ENCODE measurements around the gene SLF2.

Gene SLF2

DNA sequence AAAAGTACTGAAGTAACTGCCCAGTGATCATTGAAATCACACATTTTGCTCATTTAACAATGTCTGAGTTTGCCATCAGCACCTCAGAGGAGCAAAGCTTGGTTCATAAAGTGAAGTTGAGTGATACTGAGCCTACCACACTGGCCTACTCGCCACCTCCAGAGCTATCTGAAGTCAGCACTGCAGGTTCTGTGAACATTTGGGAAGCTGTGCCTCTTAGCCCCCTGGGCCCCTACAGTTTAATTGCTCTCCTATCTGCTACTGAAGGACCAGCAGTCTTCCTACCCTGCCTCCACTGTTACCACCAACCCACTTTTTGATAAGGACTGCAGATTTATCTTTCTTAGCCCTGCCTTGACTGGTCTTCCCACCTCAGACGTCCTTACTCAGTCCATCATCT is 54.6 kb downstream of the SLF2 start:
- peaks cover 5% of the 10 kb centered on the region; the same call in 1 of the 2 replicates for H3K36me3 ChIP-seq (ENCODE audit: insufficient read depth, low read length)
- no peak overlapping the region for H3K27ac ChIP-seq (ENCODE audit: low read depth, low read length, poor library complexity, severe bottlenecking)
- H3K4me3 ChIP-seq (ENCODE audit: low read depth, low read length, poor library complexity, severe bottlenecking), result no peak overlapping the region
- no peaks in the 10 kb centered on the region for H3K79me2 ChIP-seq (ENCODE audit: insufficient read depth, low read length)
- H2AFZ ChIP-seq (ENCODE audit: low read length), result no peak overlapping the region
- H3K9ac ChIP-seq (ENCODE audit: low read length), result no peak overlapping the region
- H3F3A ChIP-seq (ENCODE audit: insufficient read depth, low read length), result no peaks in the 10 kb centered on the region
- TF ChIP-seq EZH2 (IDR thresholded peaks at IDR 0.05; ENCODE audit: borderline replicate concordance, low read length), result no peak
- TF ChIP-seq, protein P1, sequence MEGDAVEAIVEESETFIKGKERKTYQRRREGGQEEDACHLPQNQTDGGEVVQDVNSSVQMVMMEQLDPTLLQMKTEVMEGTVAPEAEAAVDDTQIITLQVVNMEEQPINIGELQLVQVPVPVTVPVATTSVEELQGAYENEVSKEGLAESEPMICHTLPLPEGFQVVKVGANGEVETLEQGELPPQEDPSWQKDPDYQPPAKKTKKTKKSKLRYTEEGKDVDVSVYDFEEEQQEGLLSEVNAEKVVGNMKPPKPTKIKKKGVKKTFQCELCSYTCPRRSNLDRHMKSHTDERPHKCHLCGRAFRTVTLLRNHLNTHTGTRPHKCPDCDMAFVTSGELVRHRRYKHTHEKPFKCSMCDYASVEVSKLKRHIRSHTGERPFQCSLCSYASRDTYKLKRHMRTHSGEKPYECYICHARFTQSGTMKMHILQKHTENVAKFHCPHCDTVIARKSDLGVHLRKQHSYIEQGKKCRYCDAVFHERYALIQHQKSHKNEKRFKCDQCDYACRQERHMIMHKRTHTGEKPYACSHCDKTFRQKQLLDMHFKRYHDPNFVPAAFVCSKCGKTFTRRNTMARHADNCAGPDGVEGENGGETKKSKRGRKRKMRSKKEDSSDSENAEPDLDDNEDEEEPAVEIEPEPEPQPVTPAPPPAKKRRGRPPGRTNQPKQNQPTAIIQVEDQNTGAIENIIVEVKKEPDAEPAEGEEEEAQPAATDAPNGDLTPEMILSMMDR (IDR thresholded peaks at IDR 0.05; ENCODE audit: low read length), result no peak
- H3K9me3 ChIP-seq (ENCODE audit: low read length), result no peaks in the 10 kb centered on the region
- peaks cover 7% of the 10 kb centered on the region for H3K4me1 ChIP-seq (ENCODE audit: insufficient read depth, low read length, severe bottlenecking)
- H3K4me2 ChIP-seq (ENCODE audit: low read length), result no peak overlapping the region
- H3K27me3 ChIP-seq (ENCODE audit: insufficient read depth, low read length), result no peaks in the 10 kb centered on the region
- no peaks in the 10 kb centered on the region for H4K20me1 ChIP-seq (ENCODE audit: insufficient read depth, low read length)
- no peaks in the 10 kb centered on the region for H3K9me2 ChIP-seq (ENCODE audit: low read depth, low read length)

DNA sequence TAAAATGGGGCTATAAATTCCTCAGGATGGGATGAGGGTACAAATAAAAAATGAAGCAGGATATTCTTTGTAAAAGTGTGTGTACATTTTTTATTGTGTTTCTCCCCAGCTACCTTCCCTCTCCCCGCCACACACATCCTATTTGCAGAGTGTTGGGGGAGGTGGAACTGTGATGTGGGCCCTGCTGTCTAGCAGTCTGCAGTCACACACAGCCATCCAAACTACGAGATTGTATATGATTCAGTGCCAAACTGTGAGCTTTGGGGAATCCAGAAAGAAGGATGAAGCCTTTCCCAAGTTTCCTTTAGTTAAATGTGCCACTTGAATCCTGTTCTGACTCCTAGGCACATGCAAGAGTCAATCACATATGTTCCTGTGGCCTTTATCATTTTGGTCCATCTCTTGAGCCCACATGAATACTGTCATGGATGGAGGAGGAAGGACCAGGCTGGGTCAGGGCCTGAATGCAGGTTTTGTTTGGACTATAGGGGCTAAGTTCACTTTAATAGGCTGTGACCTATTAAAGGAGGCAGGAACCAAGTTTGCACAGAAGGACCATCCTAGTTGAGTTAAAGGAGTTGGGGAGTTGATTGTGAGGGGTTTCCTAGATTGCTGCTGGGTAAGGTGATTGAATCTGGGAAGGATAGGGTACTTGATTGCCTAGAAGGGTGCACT is 55.4 kb downstream of the SLF2 start:
- H3K4me3 ChIP-seq (ENCODE audit: low read depth, low read length, poor library complexity, severe bottlenecking), result no peak overlapping the region

DNA sequence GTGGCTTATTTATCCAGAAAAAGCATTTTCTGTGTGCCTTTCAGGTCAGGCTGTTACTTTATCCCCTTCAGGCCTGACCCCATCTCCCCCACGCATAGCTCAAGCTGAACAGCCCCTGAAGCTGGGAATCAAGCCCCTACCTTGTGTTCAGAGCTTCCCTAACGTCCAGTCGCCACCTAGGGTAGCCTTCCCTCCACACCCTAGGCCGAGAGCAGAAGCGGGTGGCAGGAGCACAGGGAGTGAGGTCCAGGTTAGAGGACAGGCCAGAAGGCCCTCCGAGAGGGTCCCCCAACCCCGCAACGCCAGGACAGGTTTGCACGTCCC is 56.1 kb downstream of the SLF2 start:
- Histone ChIP-seq H3K79me2 (ENCODE audit: insufficient read depth, low read length) (no peaks in the 10 kb centered on the region), H3K4me1 (ENCODE audit: insufficient read depth, low read length, severe bottlenecking) (peaks cover 7% of the 10 kb centered on the region), H3F3A (ENCODE audit: insufficient read depth, low read length) (no peaks in the 10 kb centered on the region), H3K4me2 (ENCODE audit: low read length) (peak overlapping the region; percentile 48), H3K9ac (ENCODE audit: low read length) (no peak overlapping the region), H3K36me3 (ENCODE audit: insufficient read depth, low read length) (no peaks in the 10 kb centered on the region), H3K27me3 (ENCODE audit: insufficient read depth, low read length) (no peaks in the 10 kb centered on the region), H3K9me2 (ENCODE audit: low read depth, low read length) (no peaks in the 10 kb centered on the region), H3K27ac (ENCODE audit: low read depth, low read length, poor library complexity, severe bottlenecking) (no peak overlapping the region), H3K9me3 (ENCODE audit: low read length) (no peaks in the 10 kb centered on the region), H4K20me1 (ENCODE audit: insufficient read depth, low read length) (no peaks in the 10 kb centered on the region), H3K4me3 (ENCODE audit: low read depth, low read length, poor library complexity, severe bottlenecking) (peak overlapping the region; percentile 61), H2AFZ (ENCODE audit: low read length) (no peak overlapping the region)
- TF ChIP-seq, protein P1 (IDR thresholded peaks at IDR 0.05; ENCODE audit: low read length), result no peak

More for the DNA sequence above, 55.4 kb downstream of the SLF2 start:
- H3K9me2 ChIP-seq (ENCODE audit: low read depth, low read length), result no peaks in the 10 kb centered on the region
- H2AFZ ChIP-seq (ENCODE audit: low read length), result no peak overlapping the region
- no peaks in the 10 kb centered on the region for H3K27me3 ChIP-seq (ENCODE audit: insufficient read depth, low read length)
- no peaks in the 10 kb centered on the region for H4K20me1 ChIP-seq (ENCODE audit: insufficient read depth, low read length)
- TF ChIP-seq, protein P1 (IDR thresholded peaks at IDR 0.05; ENCODE audit: low read length), result no peak
- no peak for TF ChIP-seq EZH2 (IDR thresholded peaks at IDR 0.05; ENCODE audit: borderline replicate concordance, low read length)
- no peak overlapping the region for H3K9ac ChIP-seq (ENCODE audit: low read length)
- H3K9me3 ChIP-seq (ENCODE audit: low read length), result no peaks in the 10 kb centered on the region
- no peak overlapping the region for H3K4me2 ChIP-seq (ENCODE audit: low read length)
- H3K4me1 ChIP-seq (ENCODE audit: insufficient read depth, low read length, severe bottlenecking), result peaks cover 7% of the 10 kb centered on the region
- H3K27ac ChIP-seq (ENCODE audit: low read depth, low read length, poor library complexity, severe bottlenecking), result no peak overlapping the region
- H3K79me2 ChIP-seq (ENCODE audit: insufficient read depth, low read length), result no peaks in the 10 kb centered on the region
- H3K36me3 ChIP-seq (ENCODE audit: insufficient read depth, low read length), result no peaks in the 10 kb centered on the region
- no peaks in the 10 kb centered on the region for H3F3A ChIP-seq (ENCODE audit: insufficient read depth, low read length)
